ENCODE measurements around the gene IRF2BP2.

The IRF2BP2 gene

DNA sequence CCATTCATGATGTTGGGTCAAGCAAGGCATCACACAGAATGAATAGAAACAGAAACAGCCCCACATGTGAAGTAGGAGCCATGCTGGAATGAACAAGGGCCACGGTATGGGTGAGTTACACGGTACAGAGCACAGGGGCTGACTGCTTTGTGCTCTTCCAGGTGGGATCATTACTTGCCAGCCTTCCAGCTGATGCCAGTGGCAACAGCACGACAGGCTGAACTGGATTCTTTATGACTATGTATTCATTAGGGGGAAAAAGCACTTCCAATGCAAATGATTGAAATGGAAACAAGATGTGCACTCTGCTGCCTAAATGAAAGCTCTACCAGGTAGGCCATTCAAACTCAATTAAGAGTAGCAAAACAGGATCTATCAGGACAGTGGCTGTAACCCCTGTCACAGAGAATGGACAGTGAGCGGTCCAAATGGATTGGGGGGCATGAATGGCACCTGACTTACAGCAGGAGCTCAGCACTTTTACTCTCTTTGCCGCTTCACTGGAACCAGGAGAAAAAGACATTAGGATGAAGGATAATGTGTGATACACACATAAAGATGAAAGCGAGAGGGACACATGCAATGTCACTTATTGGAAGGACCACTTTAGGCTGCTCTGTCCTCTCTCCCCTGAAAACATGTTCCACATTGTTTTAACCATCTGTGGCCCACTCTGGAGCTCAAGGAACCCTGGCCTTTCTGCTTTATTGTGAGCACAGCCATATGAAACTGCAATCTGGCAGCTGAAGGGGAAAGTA is 23.4 kb upstream of the IRF2BP2 start:
- DNase-seq: no peak

GRCh38 chr1:234632225-234632624 is 22.2 kb upstream of the IRF2BP2 start:
- DNase-seq: no peak

GRCh38 chr1:234631721-234632125 is 21.7 kb upstream of the IRF2BP2 start:
- peak; percentile 87 for DNase-seq

DNA sequence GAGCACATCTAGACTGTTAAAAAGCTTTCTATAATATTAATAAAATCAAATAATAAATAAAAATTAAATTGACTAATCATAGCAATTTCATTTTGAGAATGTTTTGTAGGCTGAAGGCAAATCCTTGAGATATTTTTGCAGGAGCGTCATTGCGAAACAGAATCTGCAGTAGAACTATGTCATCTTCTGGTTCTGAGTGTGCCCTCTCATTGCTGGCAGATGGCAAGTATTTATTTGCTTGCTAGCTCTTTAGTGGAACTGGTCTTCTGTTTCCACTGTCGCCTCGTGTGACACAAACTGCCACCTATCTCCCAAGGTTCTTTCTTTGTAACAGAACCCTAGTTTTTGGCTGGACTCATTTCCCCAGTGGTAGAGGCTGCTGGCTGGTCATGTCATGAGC is 19.0 kb upstream of the IRF2BP2 start:
- no peak for DNase-seq

DNA sequence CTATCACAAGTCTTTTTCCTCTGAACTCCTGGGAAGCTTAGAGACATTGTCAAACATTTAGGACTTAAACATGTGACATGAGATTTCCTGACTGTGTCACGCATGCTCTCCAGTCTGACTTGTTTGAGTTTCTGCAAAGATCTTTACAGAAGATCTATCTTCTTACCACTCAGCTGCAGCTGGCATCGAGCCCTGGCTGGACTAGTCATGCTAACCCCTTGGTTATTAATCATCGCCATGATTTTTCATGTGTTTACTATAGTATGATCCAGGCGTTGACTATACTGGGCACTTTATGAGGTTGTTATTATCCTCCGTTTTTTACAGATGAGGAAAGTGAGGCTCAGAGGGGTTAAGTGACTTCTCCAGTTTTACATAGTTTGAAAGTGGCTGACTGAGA is 18.1 kb upstream of the IRF2BP2 start:
- peak; percentile 56 for DNase-seq

- DNase-seq: no peak
These were observed 17.3 kb upstream of the IRF2BP2 start for GRCh38 chr1:234627009-234627950.

GRCh38 chr1:234626391-234626790 is 16.4 kb upstream of the IRF2BP2 start:
- DNase-seq: no peak

- DNase-seq: no peak
These were observed 14.7 kb upstream of the IRF2BP2 start for GRCh38 chr1:234624724-234625117.

GRCh38 chr1:234621657-234622335 is 11.8 kb upstream of the IRF2BP2 start:
- peak; percentile 35 for DNase-seq

DNA sequence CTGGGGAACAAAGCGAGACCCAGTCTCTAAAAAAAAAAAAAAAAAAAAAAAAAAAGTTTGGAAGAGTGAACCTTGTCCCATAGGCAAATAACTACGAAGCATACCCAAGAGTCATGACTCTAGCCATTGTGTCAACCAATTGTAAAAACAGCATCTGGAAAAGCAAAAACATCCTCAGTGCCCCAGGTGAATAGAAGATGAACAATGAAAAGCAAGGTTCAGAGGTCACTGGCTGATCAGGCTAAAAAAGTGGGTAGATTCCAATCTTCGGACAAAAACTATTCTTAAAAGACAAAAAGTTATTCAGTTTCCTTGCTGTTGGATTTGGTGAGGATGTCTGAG is 11.1 kb upstream of the IRF2BP2 start:
- no peak for DNase-seq

- DNase-seq: peak; percentile 72
These were observed 10.5 kb upstream of the IRF2BP2 start for GRCh38 chr1:234620272-234621126.

DNA sequence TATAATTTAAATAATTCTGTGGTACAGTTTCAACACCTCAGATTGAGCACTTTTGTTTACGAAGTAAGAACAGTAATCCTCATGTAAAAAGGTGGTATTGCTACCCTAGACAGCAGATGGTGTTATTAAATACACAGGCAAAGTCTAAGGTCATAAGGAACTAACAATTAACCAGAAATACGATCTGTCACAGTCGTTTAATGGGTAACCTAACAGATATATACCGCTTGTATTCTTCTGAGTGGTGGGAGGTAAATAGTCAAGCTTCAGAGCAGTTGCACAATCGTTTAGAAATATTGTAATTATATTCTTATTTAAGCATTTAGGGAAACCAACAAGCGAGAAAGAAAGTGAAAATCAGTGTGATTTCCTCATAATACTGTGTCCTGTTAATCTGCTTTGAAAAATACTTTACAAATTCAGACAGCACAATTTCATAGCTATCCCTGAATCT is 9.8 kb upstream of the IRF2BP2 start:
- peak; percentile 72 for DNase-seq

- no peak for DNase-seq
These were observed 9.1 kb upstream of the IRF2BP2 start for GRCh38 chr1:234619071-234619480.

DNA sequence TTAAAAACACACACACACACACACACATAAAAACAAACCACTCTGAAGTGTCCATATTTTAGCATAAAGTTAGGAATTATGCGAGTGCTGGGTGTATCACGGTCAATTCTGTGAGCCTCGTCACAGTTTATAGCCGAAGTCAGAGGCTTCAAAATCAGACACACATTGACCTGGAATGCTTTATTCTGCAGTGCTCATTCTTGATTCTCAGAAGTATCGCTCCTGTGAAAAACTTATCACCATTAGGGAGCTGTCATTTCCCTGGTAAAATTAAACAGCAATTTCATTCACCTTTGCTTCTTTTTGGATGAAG is 8.7 kb upstream of the IRF2BP2 start:
- peak; percentile 38 for DNase-seq

DNA sequence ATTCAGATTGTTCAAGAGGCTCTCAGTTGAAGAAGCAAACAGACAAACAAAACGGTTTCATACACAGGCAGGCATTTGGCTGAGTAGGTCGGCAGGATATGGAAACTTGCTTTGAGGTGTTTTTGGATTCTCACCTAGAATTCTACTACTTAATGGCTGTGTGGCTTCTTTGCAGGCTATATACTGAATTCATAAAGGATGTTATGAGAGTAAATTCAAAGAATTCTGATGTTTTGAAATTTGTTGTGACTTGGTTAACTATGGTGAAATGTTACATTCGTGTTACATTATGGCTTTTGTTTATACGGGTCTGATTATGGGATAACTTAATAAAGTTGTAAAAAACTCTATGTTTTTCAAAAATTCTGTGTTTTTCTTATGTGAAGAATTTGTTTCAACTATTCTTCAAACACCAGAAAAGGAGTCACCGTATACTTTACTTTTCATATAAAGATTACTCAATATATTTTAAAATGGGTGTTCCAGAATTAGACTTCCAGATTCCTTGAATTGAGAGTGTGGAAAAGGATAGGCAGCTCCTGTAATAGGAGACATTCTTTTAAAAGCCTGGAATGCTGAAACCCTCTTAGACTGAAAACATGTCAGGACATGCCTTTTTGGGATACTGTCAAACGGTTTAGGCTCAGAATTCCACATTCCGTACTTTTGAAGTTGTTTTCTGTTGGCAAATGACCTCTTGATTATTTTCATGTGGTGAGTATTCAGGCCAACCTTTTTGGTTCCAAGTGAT is 8.2 kb upstream of the IRF2BP2 start:
- DNase-seq: peak; percentile 38

GRCh38 chr1:234617131-234617985 is 7.4 kb upstream of the IRF2BP2 start:
- peak; percentile 25 for DNase-seq

GRCh38 chr1:234616644-234617043 is 6.7 kb upstream of the IRF2BP2 start:
- DNase-seq: peak; percentile 7

DNA sequence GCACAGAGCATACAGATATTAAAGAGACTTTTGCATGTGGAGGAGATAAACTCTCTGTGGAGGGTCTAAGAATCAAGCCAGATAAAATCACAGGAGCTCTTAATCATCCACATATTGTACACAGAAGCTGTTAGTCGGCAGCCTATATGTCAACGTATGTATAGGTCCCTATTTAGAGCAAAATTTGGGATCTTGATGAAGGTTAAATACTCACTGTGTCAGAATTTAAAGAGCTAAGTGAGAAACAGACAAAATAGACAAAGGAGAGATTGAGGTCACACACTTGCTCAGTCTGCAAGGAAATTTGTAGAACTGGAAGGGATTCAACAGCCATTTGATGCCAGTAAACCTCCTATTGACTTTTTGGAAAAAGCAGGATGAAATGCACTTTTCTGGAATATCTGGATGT is 4.1 kb upstream of the IRF2BP2 start:
- no peak for DNase-seq

DNA sequence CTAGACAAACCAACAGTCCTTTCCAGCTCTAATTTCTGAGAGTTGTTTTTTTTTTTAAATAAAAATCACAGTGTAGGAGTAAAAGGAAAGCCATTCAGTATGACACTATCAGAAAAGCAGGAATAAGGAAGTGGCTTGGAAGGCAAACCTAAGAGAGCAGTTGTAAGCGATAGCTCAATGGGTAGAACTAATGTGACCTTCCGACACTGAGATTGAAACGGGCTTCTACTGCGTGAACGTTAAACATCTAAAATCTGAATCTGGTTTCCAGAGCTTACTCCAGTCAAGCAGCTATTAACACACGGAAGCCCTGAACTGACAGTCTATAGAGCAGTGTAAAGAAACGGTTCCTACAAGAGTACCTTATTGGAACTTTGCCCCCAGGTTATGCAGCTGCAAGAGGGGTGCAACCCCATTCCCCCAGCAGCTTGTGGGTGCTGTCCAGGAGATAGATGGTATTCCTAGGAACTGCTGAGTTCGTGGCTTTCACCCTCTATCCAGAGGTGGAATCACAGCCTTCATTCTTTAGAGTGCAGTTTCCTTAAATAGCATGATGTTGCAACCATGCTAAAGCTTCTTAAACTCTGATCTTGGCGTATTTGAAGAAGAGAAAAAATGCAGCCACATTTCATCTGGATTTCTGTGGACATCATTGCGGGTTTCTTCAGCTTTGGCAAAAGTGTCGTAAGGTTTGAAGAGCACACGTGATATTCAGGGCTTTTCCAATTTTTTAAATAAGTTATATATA is 3.3 kb upstream of the IRF2BP2 start:
- DNase-seq: no peak

Measured in kidney glomerular epithelial cell (primary cell).